H1 (cell line): Measurements from ENCODE around the gene ORC3.

Source experiments
- CBX5 ChIP-seq: fragments of 300-800, 300-1000 bp; sonication (generic); IDR thresholded peaks from 2 replicates; pipeline ENCODE4 v1.7.1; 2016; ENCODE audit warnings: antibody characterized with exemption, low read length, low read depth
- POLR2A ChIP-seq, 2 experiments: IDR thresholded peaks; 1 replicate in 1 of 2; 2 replicates in 1 of 2; pipeline ENCODE4 v1.6.1; 2011; ENCODE audit warnings: low read depth in 2 of 2, low read length in 2 of 2, mild to moderate bottlenecking in 2 of 2; ENCODE audit errors: control extremely low read depth in 1 of 2
- POLR2AphosphoS5 ChIP-seq: IDR thresholded peaks from 2 replicates; pipeline ENCODE4 v1.6.1; 2011; ENCODE audit warnings: low read depth, low read length
- RBBP5 ChIP-seq: IDR thresholded peaks from 2 replicates; pipeline ENCODE4 v1.7.1; 2012; ENCODE audit warnings: low read depth, mild to moderate bottlenecking, inconsistent platforms, low read length, moderate library complexity, borderline replicate concordance
- TF ChIP-seq, protein P1 (sequence below), 3 experiments: IDR thresholded peaks; 1 replicate in 2 of 3; 2 replicates in 1 of 3; pipeline versions ENCODE4 v1.5.1 to v1.6.1; 2011; ENCODE audit warnings: low read length in 3 of 3, mild to moderate bottlenecking in 3 of 3, inconsistent platforms in 2 of 3, low read depth in 1 of 3, moderate library complexity in 1 of 3; ENCODE audit not compliant: insufficient read depth in 1 of 3; ENCODE audit errors: control extremely low read depth in 1 of 3

DNA sequence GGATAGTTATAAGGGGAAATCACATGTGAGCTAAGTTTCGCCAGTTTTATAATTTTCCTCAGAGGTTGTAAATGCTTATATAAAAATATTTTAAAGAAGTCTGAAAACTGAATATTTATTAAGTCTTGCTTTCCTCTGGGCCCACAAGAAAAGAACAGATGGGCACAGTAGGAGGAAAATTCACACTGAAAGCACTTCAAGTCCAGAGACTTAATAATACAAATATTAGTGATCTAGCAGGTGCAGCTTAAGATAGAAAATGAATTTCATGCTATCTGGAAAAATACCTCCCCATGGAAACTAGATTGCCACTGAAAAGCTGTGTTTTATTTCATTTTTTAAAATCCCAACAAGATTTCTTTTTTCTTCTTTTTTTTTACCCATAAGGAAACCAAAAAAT lies 47.2 kb downstream of the ORC3 start:
- TF ChIP-seq POLR2A (IDR thresholded peaks at IDR 0.05; ENCODE audit: control extremely low read depth in 1 of 2, low read depth in 2 of 2, low read length in 2 of 2) = no peak
- TF ChIP-seq POLR2AphosphoS5 = no peak
- TF ChIP-seq, protein P1, sequence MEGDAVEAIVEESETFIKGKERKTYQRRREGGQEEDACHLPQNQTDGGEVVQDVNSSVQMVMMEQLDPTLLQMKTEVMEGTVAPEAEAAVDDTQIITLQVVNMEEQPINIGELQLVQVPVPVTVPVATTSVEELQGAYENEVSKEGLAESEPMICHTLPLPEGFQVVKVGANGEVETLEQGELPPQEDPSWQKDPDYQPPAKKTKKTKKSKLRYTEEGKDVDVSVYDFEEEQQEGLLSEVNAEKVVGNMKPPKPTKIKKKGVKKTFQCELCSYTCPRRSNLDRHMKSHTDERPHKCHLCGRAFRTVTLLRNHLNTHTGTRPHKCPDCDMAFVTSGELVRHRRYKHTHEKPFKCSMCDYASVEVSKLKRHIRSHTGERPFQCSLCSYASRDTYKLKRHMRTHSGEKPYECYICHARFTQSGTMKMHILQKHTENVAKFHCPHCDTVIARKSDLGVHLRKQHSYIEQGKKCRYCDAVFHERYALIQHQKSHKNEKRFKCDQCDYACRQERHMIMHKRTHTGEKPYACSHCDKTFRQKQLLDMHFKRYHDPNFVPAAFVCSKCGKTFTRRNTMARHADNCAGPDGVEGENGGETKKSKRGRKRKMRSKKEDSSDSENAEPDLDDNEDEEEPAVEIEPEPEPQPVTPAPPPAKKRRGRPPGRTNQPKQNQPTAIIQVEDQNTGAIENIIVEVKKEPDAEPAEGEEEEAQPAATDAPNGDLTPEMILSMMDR (IDR thresholded peaks at IDR 0.05; ENCODE audit: control extremely low read depth in 1 of 3, insufficient read depth in 1 of 3, low read depth in 1 of 3, low read length in 3 of 3) = no peak
- no peak for TF ChIP-seq CBX5
- no peak for TF ChIP-seq RBBP5
